H9 (cell line): Measurements from ENCODE around the gene RAX2. TPM values are rescaled to one million over a fixed set of nuclear protein-coding genes. Genes with fewer than 3 reads are reported as not detected.

Experiments used
- DNase-seq: peaks from one replicate; pipeline ENCODE4 v3.0.0-alpha.2; 2017
- H2AFZ ChIP-seq: one replicate; pipeline ENCODE4 v1.6.1; 2013; ENCODE audit warnings: mild to moderate bottlenecking, low read length, control low read depth, moderate library complexity
- H2AK5ac ChIP-seq: 2 replicates; pipeline ENCODE4 v1.6.1; 2013; ENCODE audit warnings: low read length, control low read depth, mixed read lengths; ENCODE audit not compliant: insufficient read length
- H2BK120ac ChIP-seq: one replicate; pipeline ENCODE4 v1.6.1; 2013; ENCODE audit warnings: low read depth, mild to moderate bottlenecking, low read length, control low read depth, inconsistent platforms; ENCODE audit not compliant: poor library complexity, severe bottlenecking
- H2BK12ac ChIP-seq: 2 replicates; pipeline ENCODE4 v1.6.1; 2013; ENCODE audit warnings: low read length, control low read depth, mixed read lengths, low read depth; ENCODE audit not compliant: insufficient read length
- H2BK15ac ChIP-seq: 2 replicates; pipeline ENCODE4 v1.6.1; 2013; ENCODE audit warnings: low read depth, low read length, control low read depth
- H2BK20ac ChIP-seq: one replicate; pipeline ENCODE4 v1.6.1; 2013; ENCODE audit warnings: low read depth, mild to moderate bottlenecking, low read length, control low read depth, inconsistent platforms; ENCODE audit not compliant: poor library complexity, severe bottlenecking
- H2BK5ac ChIP-seq: 2 replicates; pipeline ENCODE4 v1.6.1; 2013; ENCODE audit warnings: low read length, control low read depth, mixed read lengths; ENCODE audit not compliant: insufficient read length
- H3K14ac ChIP-seq: 2 replicates; pipeline ENCODE4 v1.6.1; 2013; ENCODE audit warnings: low read length, control low read depth; ENCODE audit not compliant: insufficient read depth
- H3K18ac ChIP-seq: 2 replicates; pipeline ENCODE4 v1.6.1; 2013; ENCODE audit warnings: low read depth, mild to moderate bottlenecking, mixed read lengths, low read length, control low read depth; ENCODE audit not compliant: insufficient read length
- H3K23ac ChIP-seq: 2 replicates; pipeline ENCODE4 v1.6.1; 2013; ENCODE audit warnings: low read length, control low read depth, mixed read lengths, low read depth; ENCODE audit not compliant: insufficient read length
- H3K23me2 ChIP-seq: 2 replicates; pipeline ENCODE4 v1.6.1; 2013; ENCODE audit warnings: low read depth, mild to moderate bottlenecking, mixed read lengths, low read length, control low read depth; ENCODE audit not compliant: insufficient read length, poor library complexity, severe bottlenecking
- H3K27ac ChIP-seq: 2 replicates; pipeline ENCODE4 v1.5.1; 2013; ENCODE audit warnings: low read length, control low read depth, mixed read lengths, low read depth; ENCODE audit not compliant: insufficient read length
- H3K27me3 ChIP-seq: 2 replicates; pipeline ENCODE4 v1.6.1; 2013; ENCODE audit warnings: low read length, control low read depth, inconsistent platforms; ENCODE audit not compliant: insufficient read depth
- H3K4ac ChIP-seq: 2 replicates; pipeline ENCODE4 v1.6.1; 2013; ENCODE audit warnings: low read depth, mild to moderate bottlenecking, control low read depth, inconsistent platforms, low read length, moderate library complexity
- H3K4me1 ChIP-seq: 2 replicates; pipeline ENCODE4 v1.6.1; 2013; ENCODE audit warnings: low read length, control low read depth, inconsistent platforms; ENCODE audit not compliant: insufficient read depth
- H3K4me2 ChIP-seq: 2 replicates; pipeline ENCODE4 v1.6.1; 2013; ENCODE audit warnings: low read length, control low read depth, mixed read lengths; ENCODE audit not compliant: insufficient read length, insufficient read depth
- H3K56ac ChIP-seq: 2 replicates; pipeline ENCODE4 v1.6.1; 2013; ENCODE audit warnings: low read depth, mild to moderate bottlenecking, mixed read lengths, low read length, control low read depth; ENCODE audit not compliant: insufficient read length
- H3K79me1 ChIP-seq: 2 replicates; pipeline ENCODE4 v1.6.1; 2013; ENCODE audit warnings: low read depth, mild to moderate bottlenecking, moderate library complexity, low read length, control low read depth, inconsistent platforms; ENCODE audit not compliant: insufficient read depth, poor library complexity, severe bottlenecking
- H3K79me2 ChIP-seq: 2 replicates; pipeline ENCODE4 v1.6.1; 2013; ENCODE audit warnings: low read length, control low read depth, inconsistent platforms; ENCODE audit not compliant: insufficient read depth
- H3K9ac ChIP-seq: 2 replicates; pipeline ENCODE4 v1.6.1; 2013; ENCODE audit warnings: low read length, control low read depth, mixed read lengths; ENCODE audit not compliant: insufficient read length; ENCODE audit errors: extremely low read depth
- H3K9me3 ChIP-seq: one replicate; pipeline ENCODE4 v1.6.1; 2013; ENCODE audit warnings: low read depth, low read length, inconsistent platforms; ENCODE audit not compliant: control insufficient read depth
- H3T11ph ChIP-seq: one replicate; pipeline ENCODE4 v1.6.1; 2013; ENCODE audit warnings: mild to moderate bottlenecking, low read length, control low read depth, inconsistent platforms
- H4K20me1 ChIP-seq: one replicate; pipeline ENCODE4 v1.6.1; 2013; ENCODE audit not compliant: control insufficient read depth, insufficient read length, insufficient read depth
- H4K5ac ChIP-seq: 2 replicates; pipeline ENCODE4 v1.6.1; 2013; ENCODE audit warnings: low read depth, mild to moderate bottlenecking, mixed read lengths, low read length, control low read depth; ENCODE audit not compliant: insufficient read length
- H4K8ac ChIP-seq: replicated peaks from 2 replicates; pipeline ENCODE4 v1.6.1; 2013; ENCODE audit warnings: low read length, control low read depth, mixed read lengths, low read depth; ENCODE audit not compliant: insufficient read length
- H4K91ac ChIP-seq: 2 replicates; pipeline ENCODE4 v1.6.1; 2013; ENCODE audit warnings: low read depth, mild to moderate bottlenecking, moderate library complexity, mixed read lengths, low read length, control low read depth; ENCODE audit not compliant: insufficient read length
- H3K27ac Mint-ChIP-seq, 3 experiments: 2 replicates in 2 of 3; 3 replicates in 1 of 3; pipeline ENCODE4 v1.8.0; 2020 to 2021; ENCODE audit warnings: mixed read lengths in 3 of 3, mild to moderate bottlenecking in 1 of 3, moderate library complexity in 1 of 3
- H3K27me3 Mint-ChIP-seq: 2 replicates; pipeline ENCODE4 v1.8.0; 2021; ENCODE audit warnings: low read depth, mild to moderate bottlenecking, moderate library complexity, mixed read lengths
- H3K36me3 Mint-ChIP-seq, 3 experiments: 2 replicates in 2 of 3; 3 replicates in 1 of 3; pipeline ENCODE4 v1.8.0; 2020 to 2021; ENCODE audit warnings: low read depth in 3 of 3, mixed read lengths in 3 of 3; ENCODE audit not compliant: insufficient read depth in 1 of 3
- H3K4me1 Mint-ChIP-seq, 2 experiments: 2 replicates each; pipeline ENCODE4 v1.8.0; 2020; ENCODE audit warnings: mixed read lengths in 2 of 2
- H3K4me3 Mint-ChIP-seq, 2 experiments: 2 replicates in 1 of 2; 3 replicates in 1 of 2; pipeline ENCODE4 v1.8.0; 2020 to 2021; ENCODE audit warnings: mild to moderate bottlenecking in 2 of 2, mixed read lengths in 2 of 2, moderate library complexity in 1 of 2
- H3K9me3 Mint-ChIP-seq, 2 experiments: 2 replicates in 1 of 2; 3 replicates in 1 of 2; pipeline ENCODE4 v1.8.0; 2020; ENCODE audit warnings: mild to moderate bottlenecking in 2 of 2, mixed read lengths in 2 of 2, moderate library complexity in 1 of 2
- WGBS: extraction: QIAGEN DNeasy Blood & Tissue Kit; methylation state at CpG from one replicate; pipeline ENCODE4 v1.1.7; 2013; ENCODE audit warnings: missing lambda C conversion rate, low lambda C conversion rate, mixed read lengths; ENCODE audit not compliant: insufficient read length; ENCODE audit errors: extremely low coverage; 5-methylcytosine and 5-hydroxymethylcytosine counted together
- total RNA-seq: library from RNA; stranded (reverse); gene quantifications from 2 replicates; pipeline ENCODE4 v1.2.1, GENCODE V29; 2021
- TF ChIP-seq, protein P1 (sequence below): fragments of 200-600 bp; sonication (generic); conservative IDR thresholded peaks from 3 replicates; pipeline ENCODE4 v1.8.0; 2021; ENCODE audit warnings: antibody characterized with exemption, mild to moderate bottlenecking

The RAX2 gene
- total RNA-seq, 1 experiment from 2014 or later = not detected

- no CpG with 5 or more reads among the region's 31 CpGs for WGBS
Observed at GRCh38 chr19:3746371-3747056, 25.5 kb downstream of the RAX2 start.

More at GRCh38 chr19:3746371-3747056, 25.5 kb downstream of the RAX2 start:
- H2BK120ac ChIP-seq = no peak overlapping the region
- Mint-ChIP-seq H3K36me3 (peaks cover 3 to 19% (median 14%) of the 10 kb centered on the region in 3 experiments; a peak in 5 of 7 replicates), H3K27me3 (no peaks in the 10 kb centered on the region), H3K4me1 (no peaks in the 10 kb centered on the region), H3K4me3 (no peak overlapping the region), H3K9me3 (no peaks in the 10 kb centered on the region), H3K27ac (peak overlapping the region in 2 of 3 experiments; percentile 34 to 76; a peak in 2 of 7 replicates)
- no peak for DNase-seq
- no peak overlapping the region for H4K5ac ChIP-seq
- H4K8ac ChIP-seq = no peak overlapping the region
- no peak overlapping the region for H2BK15ac ChIP-seq
- no peaks in the 10 kb centered on the region for H3K4me1 ChIP-seq
- no peak overlapping the region for H3K9ac ChIP-seq
- TF ChIP-seq, protein P1, sequence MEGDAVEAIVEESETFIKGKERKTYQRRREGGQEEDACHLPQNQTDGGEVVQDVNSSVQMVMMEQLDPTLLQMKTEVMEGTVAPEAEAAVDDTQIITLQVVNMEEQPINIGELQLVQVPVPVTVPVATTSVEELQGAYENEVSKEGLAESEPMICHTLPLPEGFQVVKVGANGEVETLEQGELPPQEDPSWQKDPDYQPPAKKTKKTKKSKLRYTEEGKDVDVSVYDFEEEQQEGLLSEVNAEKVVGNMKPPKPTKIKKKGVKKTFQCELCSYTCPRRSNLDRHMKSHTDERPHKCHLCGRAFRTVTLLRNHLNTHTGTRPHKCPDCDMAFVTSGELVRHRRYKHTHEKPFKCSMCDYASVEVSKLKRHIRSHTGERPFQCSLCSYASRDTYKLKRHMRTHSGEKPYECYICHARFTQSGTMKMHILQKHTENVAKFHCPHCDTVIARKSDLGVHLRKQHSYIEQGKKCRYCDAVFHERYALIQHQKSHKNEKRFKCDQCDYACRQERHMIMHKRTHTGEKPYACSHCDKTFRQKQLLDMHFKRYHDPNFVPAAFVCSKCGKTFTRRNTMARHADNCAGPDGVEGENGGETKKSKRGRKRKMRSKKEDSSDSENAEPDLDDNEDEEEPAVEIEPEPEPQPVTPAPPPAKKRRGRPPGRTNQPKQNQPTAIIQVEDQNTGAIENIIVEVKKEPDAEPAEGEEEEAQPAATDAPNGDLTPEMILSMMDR = no peak
- H3K27ac ChIP-seq = no peak overlapping the region
- H3K23ac ChIP-seq = no peak overlapping the region
- no peak overlapping the region for H2AFZ ChIP-seq
- H2BK20ac ChIP-seq = no peak overlapping the region
- H3K4ac ChIP-seq = no peak overlapping the region
- no peaks in the 10 kb centered on the region for H3K79me1 ChIP-seq
- no peak overlapping the region for H2BK5ac ChIP-seq
- no peak overlapping the region for H3K4me2 ChIP-seq
- no peaks in the 10 kb centered on the region for H3K23me2 ChIP-seq
- H3K56ac ChIP-seq = no peak overlapping the region
- H3K79me2 ChIP-seq = no peaks in the 10 kb centered on the region
- H2BK12ac ChIP-seq = no peak overlapping the region
- no peak overlapping the region for H3T11ph ChIP-seq
- no peaks in the 10 kb centered on the region for H4K20me1 ChIP-seq
- H4K91ac ChIP-seq = no peak overlapping the region
- no peak overlapping the region for H2AK5ac ChIP-seq
- H3K27me3 ChIP-seq = no peaks in the 10 kb centered on the region
- H3K18ac ChIP-seq = no peak overlapping the region
- no peaks in the 10 kb centered on the region for H3K9me3 ChIP-seq
- no peak overlapping the region for H3K14ac ChIP-seq
